Chondrocyte (in vitro differentiated cells): ENCODE measurements around the gene SGPL1. TPM values are rescaled to one million over a fixed set of nuclear protein-coding genes. Genes with fewer than 3 reads are reported as not detected.

ENCODE experiments used
- DNase-seq: peaks from one replicate; pipeline ENCODE4 v3.0.0; 2021; ENCODE audit warnings: mixed read lengths, low spot score
- H3K27ac Mint-ChIP-seq: one replicate; pipeline ENCODE4 v1.8.0; 2021; ENCODE audit warnings: mild to moderate bottlenecking, moderate library complexity, mixed read lengths; ENCODE audit not compliant: unreplicated experiment
- H3K27me3 Mint-ChIP-seq: 2 replicates; pipeline ENCODE4 v1.8.0; 2021; ENCODE audit warnings: low read depth, mixed read lengths
- H3K36me3 Mint-ChIP-seq: 2 replicates; pipeline ENCODE4 v1.8.0; 2021; ENCODE audit warnings: low read depth, mixed read lengths
- H3K4me1 Mint-ChIP-seq: 2 replicates; pipeline ENCODE4 v1.8.0; 2021; ENCODE audit warnings: low read depth, mild to moderate bottlenecking, mixed read lengths
- H3K4me3 Mint-ChIP-seq: one replicate; pipeline ENCODE4 v1.8.0; 2021; ENCODE audit warnings: mild to moderate bottlenecking, moderate library complexity, mixed read lengths; ENCODE audit not compliant: unreplicated experiment
- H3K9me3 Mint-ChIP-seq: 2 replicates; pipeline ENCODE4 v1.8.0; 2021; ENCODE audit warnings: low read depth, mixed read lengths
- CTCF ChIP-seq: fragments of 200-600 bp; sonication (generic); IDR thresholded peaks from 2 replicates; pipeline ENCODE4 v1.5.0; 2021; ENCODE audit warnings: antibody characterized with exemption, mild to moderate bottlenecking, moderate library complexity
- total RNA-seq: library from RNA; stranded (reverse); gene quantifications from 3 replicates; pipeline ENCODE4 v1.2.1, GENCODE V29; 2021

Gene SGPL1
- total RNA-seq, 1 donor from 2014 or later = 71.8 TPM

DNA sequence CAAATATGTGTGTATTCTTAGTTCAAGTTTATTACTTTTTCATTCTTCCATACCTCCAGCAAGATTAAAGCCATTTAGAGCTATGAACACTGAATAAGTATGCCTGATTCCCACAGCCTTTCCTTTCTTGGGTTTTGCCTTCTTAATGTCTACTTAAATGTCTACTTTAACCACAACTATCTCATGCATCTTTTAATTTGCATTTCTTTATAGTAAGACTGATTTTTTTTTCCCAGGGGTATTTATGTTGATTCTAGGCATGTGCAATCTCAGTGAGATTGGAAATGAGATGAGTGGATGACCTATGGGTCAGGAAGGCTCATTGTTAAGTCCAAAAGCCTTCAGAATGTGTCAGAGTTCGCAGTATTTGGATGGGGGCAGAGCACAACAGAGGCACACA is 69.0 kb downstream of the SGPL1 start:
- no peak overlapping the region for H3K4me3 Mint-ChIP-seq
- no peak overlapping the region for H3K27ac Mint-ChIP-seq
- TF ChIP-seq CTCF = no peak
- H3K9me3 Mint-ChIP-seq = no peaks in the 10 kb centered on the region
- H3K4me1 Mint-ChIP-seq = peaks cover 15% of the 10 kb centered on the region
- peaks cover 14% of the 10 kb centered on the region for H3K36me3 Mint-ChIP-seq
- DNase-seq = no peak
- no peaks in the 10 kb centered on the region for H3K27me3 Mint-ChIP-seq

DNA sequence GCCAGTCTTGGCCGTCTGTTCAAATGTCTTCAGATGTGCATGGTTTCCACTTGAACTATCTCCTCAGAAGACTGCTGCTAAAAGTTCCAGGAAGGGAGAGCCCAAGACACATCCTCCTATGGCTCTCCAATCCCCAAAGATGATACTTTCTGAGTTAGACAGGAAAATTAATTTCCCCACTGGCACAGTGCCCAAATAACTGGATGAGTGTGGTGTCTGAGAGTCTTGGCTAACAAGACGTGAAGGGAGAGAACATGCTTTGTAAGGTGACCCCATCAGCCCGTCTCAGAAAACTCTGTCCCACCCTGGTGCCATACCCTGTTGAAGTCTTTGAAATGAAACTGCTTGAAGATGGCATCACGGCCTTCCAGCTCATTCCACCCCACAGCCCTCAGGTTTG is 69.7 kb downstream of the SGPL1 start:
- H3K27ac Mint-ChIP-seq = no peak overlapping the region
- DNase-seq = no peak
- TF ChIP-seq CTCF = no peak
- H3K27me3 Mint-ChIP-seq = no peaks in the 10 kb centered on the region
- H3K4me3 Mint-ChIP-seq = no peak overlapping the region
- H3K36me3 Mint-ChIP-seq = peaks cover 14% of the 10 kb centered on the region
- no peaks in the 10 kb centered on the region for H3K9me3 Mint-ChIP-seq
- peaks cover 13% of the 10 kb centered on the region for H3K4me1 Mint-ChIP-seq

- no peak overlapping the region for H3K4me3 Mint-ChIP-seq
- peaks cover 13% of the 10 kb centered on the region for H3K4me1 Mint-ChIP-seq
- peaks cover 14% of the 10 kb centered on the region for H3K36me3 Mint-ChIP-seq
- TF ChIP-seq CTCF = no peak
- no peak overlapping the region for H3K27ac Mint-ChIP-seq
- DNase-seq = no peak
- H3K9me3 Mint-ChIP-seq = no peaks in the 10 kb centered on the region
- H3K27me3 Mint-ChIP-seq = no peaks in the 10 kb centered on the region
Observed at GRCh38 chr10:70885931-70886903, 70.5 kb downstream of the SGPL1 start.

DNA sequence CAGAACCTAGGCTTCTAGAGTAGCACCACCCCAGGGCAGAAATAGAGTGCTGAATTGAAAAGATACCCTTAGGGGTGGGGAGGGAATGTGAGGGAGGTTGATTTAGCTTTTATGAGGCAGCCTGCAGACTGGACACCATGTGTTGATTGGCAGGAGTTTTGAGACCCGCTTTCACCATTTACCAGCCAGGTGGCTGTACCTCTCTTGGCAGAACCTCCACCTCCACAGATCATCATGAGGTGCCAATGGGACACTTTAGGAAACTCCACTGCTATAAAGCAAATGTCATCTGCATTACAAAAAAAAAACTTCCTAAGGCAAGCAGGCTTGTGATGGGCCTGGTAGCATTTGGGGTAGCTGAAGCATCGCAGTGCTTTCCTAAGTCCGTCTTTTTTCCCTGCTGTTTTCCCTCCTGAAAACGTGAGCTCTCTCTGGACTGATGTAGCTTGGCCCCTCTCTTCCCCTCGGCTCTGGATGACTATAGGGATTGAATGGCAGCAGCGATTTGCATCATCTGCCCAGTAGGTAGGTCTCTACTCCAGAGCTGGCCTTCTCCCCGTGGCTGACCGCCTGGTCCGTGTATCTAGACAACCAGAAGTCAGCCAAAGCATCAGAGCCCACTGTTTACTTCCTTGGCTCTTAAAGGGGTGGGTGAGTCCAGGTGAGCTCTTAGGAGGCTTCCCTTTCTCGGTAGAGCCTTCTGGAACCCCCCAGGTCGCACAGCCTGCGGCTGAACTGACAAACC is 71.3 kb downstream of the SGPL1 start:
- Mint-ChIP-seq H3K9me3 (no peaks in the 10 kb centered on the region), H3K4me1 (peaks cover 13% of the 10 kb centered on the region), H3K4me3 (peak overlapping the region; percentile 71), H3K27me3 (no peaks in the 10 kb centered on the region), H3K36me3 (peaks cover 12% of the 10 kb centered on the region), H3K27ac (peak overlapping the region; percentile 74)
- no peak for TF ChIP-seq CTCF
- no peak for DNase-seq
